Esophagus squamous epithelium (tissue), 5 donors: ENCODE results near the gene RNF213. TPM values are rescaled to one million over a fixed set of nuclear protein-coding genes. Genes with fewer than 3 reads are reported as not detected.

Source experiments
- DNase-seq: peaks from one replicate; lab custom pipeline; 2025; lab: John Stamatoyannopoulos, UW
- H3K27ac ChIP-seq, 4 donors: fragments of 200-600 bp; sonication (generic); one replicate each; pipeline ENCODE4 v1.5.1; 2016 to 2019; ENCODE audit warnings: mild to moderate bottlenecking in 1 of 4
- H3K27me3 ChIP-seq, 4 donors: fragments of 200-600 bp; sonication (generic); 1 replicate in 3 of 4; 2 replicates in 1 of 4; pipeline versions ENCODE4 v1.5.1 to v1.6.0; 2017 to 2021; ENCODE audit warnings: antibody characterized with exemption in 1 of 4
- H3K36me3 ChIP-seq, 3 donors: fragments of 200-600 bp; sonication (generic); one replicate each; pipeline ENCODE4 v1.5.1; 2016 to 2019
- H3K4me1 ChIP-seq, 3 donors: fragments of 200-600 bp; sonication (generic); one replicate each; pipeline ENCODE4 v1.5.1; 2017 to 2019
- H3K4me3 ChIP-seq, 4 donors: fragments of 200-600 bp; sonication (generic); 1 replicate in 3 of 4; 2 replicates in 1 of 4; pipeline ENCODE4 v1.5.1; 2016 to 2019; ENCODE audit warnings: mild to moderate bottlenecking in 2 of 4, moderate library complexity in 1 of 4
- H3K9me3 ChIP-seq, 3 donors: fragments of 200-600 bp; sonication (generic); one replicate each; pipeline ENCODE4 v1.5.1; 2016 to 2019
- POLR2A ChIP-seq, 4 donors: fragments of 450-650 bp; IDR thresholded peaks; one replicate each; pipeline ENCODE4 v1.6.1; 2017; ENCODE audit warnings: antibody characterized with exemption in 4 of 4, mild to moderate bottlenecking in 4 of 4, moderate library complexity in 3 of 4
- WGBS, 2 donors: methylation state at CpG; one replicate each; pipeline ENCODE4 v1.1.5; 2018; 5-methylcytosine and 5-hydroxymethylcytosine counted together
- intact Hi-C: fragments of 100-400 bp; cut with DNase I; formaldehyde crosslinking; loops from one replicate; pipeline ENCODE4 v1.15.0; 2022
- total RNA-seq, 4 donors: library from RNA; depleted of rRNA; stranded (reverse); fragments of >200 nt; gene quantifications; one replicate each; pipeline ENCODE4 v1.1.0, GENCODE V29; 2016
- TF ChIP-seq, protein P1 (sequence below), 6 experiments: fragments of 450-650 bp in 4 of 6; fragments of 200-600 bp in 2 of 6; sonication (generic) in 2 of 6; IDR thresholded peaks; one replicate each; pipeline ENCODE4 v1.5.1; 2016 to 2019; ENCODE audit warnings: antibody characterized with exemption in 6 of 6, mild to moderate bottlenecking in 4 of 6, moderate library complexity in 4 of 6
- donor health status: DM: yes; HTN: yes; CAD: no.

The RNF213 gene
- total RNA-seq, 4 donors from 2014 or later = 56.1 to 67.9 (median 60.9) TPM

DNA sequence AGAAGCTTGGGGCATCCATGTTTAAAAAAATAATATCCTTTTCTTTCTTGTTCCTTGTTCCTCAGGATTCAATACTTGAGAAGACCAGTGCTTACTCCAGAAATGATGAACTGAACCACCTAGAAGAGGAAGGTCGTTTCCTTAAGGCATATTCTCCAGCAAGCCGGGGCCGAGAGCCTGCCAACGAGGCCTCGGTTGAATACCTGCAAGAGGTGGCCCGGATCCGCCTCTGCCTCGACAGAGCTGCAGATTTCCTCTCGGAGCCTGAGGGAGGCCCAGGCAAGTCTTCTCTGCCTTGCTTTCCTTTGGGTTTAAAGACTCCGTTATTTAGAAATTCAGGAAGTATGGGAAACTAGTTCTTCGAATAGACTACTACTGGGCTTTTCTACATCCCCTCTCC, 111.8 kb downstream of the RNF213 start:
- TF ChIP-seq, protein P1, sequence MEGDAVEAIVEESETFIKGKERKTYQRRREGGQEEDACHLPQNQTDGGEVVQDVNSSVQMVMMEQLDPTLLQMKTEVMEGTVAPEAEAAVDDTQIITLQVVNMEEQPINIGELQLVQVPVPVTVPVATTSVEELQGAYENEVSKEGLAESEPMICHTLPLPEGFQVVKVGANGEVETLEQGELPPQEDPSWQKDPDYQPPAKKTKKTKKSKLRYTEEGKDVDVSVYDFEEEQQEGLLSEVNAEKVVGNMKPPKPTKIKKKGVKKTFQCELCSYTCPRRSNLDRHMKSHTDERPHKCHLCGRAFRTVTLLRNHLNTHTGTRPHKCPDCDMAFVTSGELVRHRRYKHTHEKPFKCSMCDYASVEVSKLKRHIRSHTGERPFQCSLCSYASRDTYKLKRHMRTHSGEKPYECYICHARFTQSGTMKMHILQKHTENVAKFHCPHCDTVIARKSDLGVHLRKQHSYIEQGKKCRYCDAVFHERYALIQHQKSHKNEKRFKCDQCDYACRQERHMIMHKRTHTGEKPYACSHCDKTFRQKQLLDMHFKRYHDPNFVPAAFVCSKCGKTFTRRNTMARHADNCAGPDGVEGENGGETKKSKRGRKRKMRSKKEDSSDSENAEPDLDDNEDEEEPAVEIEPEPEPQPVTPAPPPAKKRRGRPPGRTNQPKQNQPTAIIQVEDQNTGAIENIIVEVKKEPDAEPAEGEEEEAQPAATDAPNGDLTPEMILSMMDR (IDR thresholded peaks at IDR 0.05) = no peak
- TF ChIP-seq POLR2A (IDR thresholded peaks at IDR 0.05) = no peak
- Histone ChIP-seq H3K4me1 (no peaks in the 10 kb centered on the region), H3K36me3 (peaks cover 35 to 100% (median 80%) of the 10 kb centered on the region in 3 donors), H3K27me3 (no peaks in the 10 kb centered on the region), H3K4me3 (no peak overlapping the region), H3K27ac (no peak overlapping the region), H3K9me3 (no peaks in the 10 kb centered on the region)
- 69 to 71% methylated on average over 6 to 11 of the region's 11 CpGs for WGBS, 2 donors
- DNase-seq = no peak
- intact Hi-C loops = no loop called here

DNA sequence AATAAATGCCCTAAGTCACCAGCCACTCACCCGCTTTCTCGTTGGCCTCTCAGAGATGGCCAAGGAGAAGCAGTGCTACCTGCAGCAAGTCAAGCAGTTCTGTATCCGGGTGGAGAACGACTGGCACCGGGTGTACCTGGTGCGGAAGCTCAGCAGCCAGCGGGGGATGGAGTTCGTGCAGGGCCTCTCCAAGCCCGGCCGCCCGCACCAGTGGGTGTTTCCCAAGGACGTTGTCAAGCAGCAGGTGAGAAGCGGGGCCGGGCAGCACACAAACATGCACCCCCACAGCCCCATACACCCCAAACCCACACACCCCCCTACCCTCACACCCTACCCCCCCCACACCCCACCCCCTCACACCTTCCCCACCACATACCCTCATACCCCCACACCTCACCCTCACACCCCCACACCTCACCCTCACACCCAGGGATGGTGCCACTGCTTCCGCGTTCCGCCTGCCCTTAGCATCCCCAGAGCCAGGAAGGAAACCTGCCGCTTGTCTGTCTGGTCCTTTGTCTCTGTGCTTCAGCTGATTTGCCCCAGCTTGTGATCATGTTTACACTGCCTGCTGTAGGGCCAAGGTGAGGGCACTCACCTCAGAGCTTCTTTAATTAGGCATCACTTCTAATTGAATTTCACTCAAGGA, 112.4 kb downstream of the RNF213 start:
- no peak for TF ChIP-seq POLR2A (IDR thresholded peaks at IDR 0.05)
- TF ChIP-seq, protein P1 (IDR thresholded peaks at IDR 0.05) = no peak
- 71 to 80% methylated on average over 13 to 14 of the region's 18 CpGs for WGBS, 2 donors
- Histone ChIP-seq H3K9me3 (no peaks in the 10 kb centered on the region), H3K27me3 (no peaks in the 10 kb centered on the region), H3K4me1 (no peaks in the 10 kb centered on the region), H3K4me3 (no peak overlapping the region), H3K27ac (no peak overlapping the region), H3K36me3 (peaks cover 40 to 100% (median 81%) of the 10 kb centered on the region in 3 donors)
- intact Hi-C loops = no loop called here
- no peak for DNase-seq

DNA sequence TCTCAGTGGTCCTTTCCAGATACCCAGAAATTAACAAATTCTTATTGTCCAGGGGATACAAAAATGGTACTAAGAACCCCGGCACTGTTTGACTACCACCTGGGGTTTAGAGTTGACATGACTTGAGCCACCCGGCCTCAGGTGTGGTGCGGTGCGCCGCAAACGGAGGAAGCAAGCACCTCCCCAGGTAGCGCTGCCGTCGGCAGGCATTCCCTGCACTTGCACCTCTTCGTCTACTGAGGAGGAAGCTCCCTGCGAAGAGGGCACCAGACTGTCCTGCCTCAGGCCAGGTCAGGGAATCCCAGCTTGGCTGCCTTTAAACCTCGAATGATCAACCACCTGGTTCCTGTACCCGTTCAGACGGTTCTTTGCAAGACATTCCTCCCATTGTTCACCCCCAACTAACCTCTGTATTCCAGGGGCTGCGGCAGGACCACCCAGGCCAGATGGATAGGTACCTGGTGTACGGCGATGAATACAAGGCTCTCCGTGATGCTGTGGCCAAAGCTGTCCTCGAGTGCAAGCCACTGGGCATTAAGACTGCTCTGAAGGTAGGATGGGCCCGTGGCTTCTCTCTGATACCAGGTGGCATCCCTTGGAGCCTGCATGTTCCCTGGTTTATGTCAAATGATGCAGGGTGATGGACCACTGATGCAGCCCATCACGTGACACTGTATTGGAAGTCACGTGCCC, 113.5 kb downstream of the RNF213 start:
- intact Hi-C loops = no loop called here

DNA sequence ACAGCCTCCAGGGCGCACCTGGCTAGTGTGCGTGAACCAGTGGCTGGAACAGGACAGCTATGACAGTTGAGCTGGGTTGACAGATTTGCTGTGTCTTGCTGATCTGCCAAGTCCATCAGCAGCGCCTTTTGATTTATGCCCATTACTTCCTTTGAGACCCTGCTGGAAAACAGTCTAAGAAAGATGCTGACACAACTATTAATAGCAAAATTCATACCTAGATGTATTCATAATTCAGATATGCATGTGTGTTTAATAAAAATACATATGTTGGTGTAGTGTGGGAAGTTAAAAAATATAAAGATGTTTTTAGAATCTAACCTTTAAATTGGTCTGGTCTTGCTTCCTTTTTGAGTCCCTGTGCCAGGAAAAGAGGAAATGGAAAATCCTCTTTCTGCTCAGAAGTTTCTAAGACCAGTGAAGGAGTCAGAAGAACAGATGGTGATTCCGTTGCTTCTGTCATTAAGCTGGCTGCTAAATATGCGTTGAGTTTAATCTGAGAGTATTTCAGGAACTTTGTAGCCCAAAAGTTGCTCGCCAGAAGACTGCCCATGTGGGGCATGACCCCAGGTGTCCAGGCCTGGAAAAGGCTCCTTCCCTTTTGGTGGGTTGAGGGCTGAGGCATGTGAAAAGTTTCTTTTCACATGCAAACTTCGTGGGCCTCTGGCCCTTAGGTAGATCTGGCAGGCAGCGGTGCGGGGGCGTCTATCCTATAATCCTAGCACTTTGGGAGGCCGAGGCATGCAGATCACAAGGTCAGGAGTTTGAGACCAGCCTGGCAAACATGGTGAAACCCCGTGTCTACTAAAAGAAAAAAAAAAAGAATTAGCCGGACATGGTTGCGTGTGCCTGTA, 114.3 kb downstream of the RNF213 start:
- Histone ChIP-seq H3K27me3 (no peaks in the 10 kb centered on the region), H3K27ac (no peak overlapping the region), H3K4me1 (no peaks in the 10 kb centered on the region), H3K36me3 (peaks cover 28 to 100% (median 81%) of the 10 kb centered on the region in 3 donors), H3K9me3 (no peaks in the 10 kb centered on the region), H3K4me3 (no peak overlapping the region)
- intact Hi-C loops = no loop called here
- no peak for DNase-seq
- WGBS, 2 donors = 62 to 78% methylated on average over 9 to 13 of the region's 14 CpGs
- TF ChIP-seq POLR2A (IDR thresholded peaks at IDR 0.05) = no peak
- TF ChIP-seq, protein P1 (IDR thresholded peaks at IDR 0.05) = no peak

More for the DNA sequence above, 113.5 kb downstream of the RNF213 start:
- WGBS, 2 donors = 72 to 85% methylated on average over 7 to 22 of the region's 22 CpGs
- Histone ChIP-seq H3K27me3 (no peaks in the 10 kb centered on the region), H3K36me3 (peaks cover 35 to 100% (median 81%) of the 10 kb centered on the region in 3 donors), H3K27ac (no peak overlapping the region), H3K4me1 (no peaks in the 10 kb centered on the region), H3K9me3 (no peaks in the 10 kb centered on the region), H3K4me3 (no peak overlapping the region)
- no peak for DNase-seq
- TF ChIP-seq, protein P1 (IDR thresholded peaks at IDR 0.05) = no peak
- no peak for TF ChIP-seq POLR2A (IDR thresholded peaks at IDR 0.05)
